KMS-11 (cell line): ENCODE results near the gene EML6.

Experiments used
- H2AFZ ChIP-seq: fragments of 200-600 bp; sonication (generic); 2 replicates; pipeline ENCODE4 v1.6.1; 2016; ENCODE audit warnings: antibody characterized with exemption, mixed run types, low read depth
- H3K27ac ChIP-seq: fragments of 200-600 bp; sonication (generic); 2 replicates; pipeline ENCODE4 v1.6.1; 2016; ENCODE audit warnings: mild to moderate bottlenecking, mixed run types
- H3K27me3 ChIP-seq: fragments of 200-600 bp; sonication (generic); 2 replicates; pipeline ENCODE4 v1.6.1; 2017; ENCODE audit warnings: mild to moderate bottlenecking, low read depth, mixed run types, moderate library complexity; ENCODE audit not compliant: insufficient read depth
- H3K36me3 ChIP-seq: fragments of 200-600 bp; sonication (generic); 2 replicates; pipeline ENCODE4 v1.6.1; 2017; ENCODE audit warnings: mild to moderate bottlenecking, mixed run types; ENCODE audit not compliant: insufficient read depth
- H3K4me1 ChIP-seq: fragments of 200-600 bp; sonication (generic); 2 replicates; pipeline ENCODE4 v1.6.1; 2016; ENCODE audit warnings: mild to moderate bottlenecking, low read depth, mixed run types; ENCODE audit not compliant: poor library complexity, severe bottlenecking
- H3K4me2 ChIP-seq: fragments of 200-600 bp; sonication (generic); 2 replicates; pipeline ENCODE4 v1.7.0; 2016; ENCODE audit warnings: mild to moderate bottlenecking, mixed run types
- H3K4me3 ChIP-seq: fragments of 200-600 bp; sonication (generic); IDR thresholded peaks from 2 replicates; pipeline ENCODE4 v1.6.1; 2017; ENCODE audit warnings: low read depth, low read length, mixed read lengths; ENCODE audit not compliant: insufficient read depth
- H3K79me2 ChIP-seq: fragments of 200-600 bp; sonication (generic); 2 replicates; pipeline ENCODE4 v1.6.1; 2016; ENCODE audit warnings: low read depth, mixed run types; ENCODE audit not compliant: insufficient read depth
- H3K9ac ChIP-seq: fragments of 200-600 bp; sonication (generic); 2 replicates; pipeline ENCODE4 v1.6.1; 2016; ENCODE audit warnings: mild to moderate bottlenecking, mixed run types
- H4K20me1 ChIP-seq: fragments of 200-600 bp; sonication (generic); 2 replicates; pipeline ENCODE4 v1.6.1; 2016; ENCODE audit warnings: mild to moderate bottlenecking, mixed run types; ENCODE audit not compliant: insufficient read depth
- CTCF ChIP-seq: fragments of 200-600 bp; sonication (generic); conservative IDR thresholded peaks from 2 replicates; pipeline ENCODE4 v1.6.1; 2017; ENCODE audit warnings: low read depth, mild to moderate bottlenecking, antibody characterized with exemption, low read length, moderate library complexity, mixed read lengths

Gene EML6

DNA sequence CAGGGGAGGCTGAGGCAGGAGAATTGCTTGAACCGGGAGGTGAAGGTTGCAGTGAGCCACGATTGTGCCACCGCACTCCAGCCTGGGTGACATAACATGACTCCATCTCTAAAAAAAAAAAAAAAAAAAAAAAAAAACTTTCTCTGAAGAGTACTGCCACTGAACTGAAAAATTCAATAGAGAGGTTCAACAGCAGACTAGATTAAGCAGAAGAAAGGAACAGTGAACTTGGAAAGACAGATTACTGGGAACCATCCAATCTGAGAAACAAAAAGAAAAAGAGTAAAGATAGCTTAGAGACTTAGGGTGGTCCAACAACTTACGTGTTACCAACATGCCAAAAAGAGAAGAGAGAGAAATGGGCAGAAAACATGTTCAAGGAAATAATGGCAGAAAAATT, 138.8 kb downstream of the EML6 start:
- Histone ChIP-seq H3K79me2 (no peaks in the 10 kb centered on the region), H3K4me1 (peaks cover 2% of the 10 kb centered on the region), H3K36me3 (no peaks in the 10 kb centered on the region), H4K20me1 (no peaks in the 10 kb centered on the region), H3K27me3 (no peaks in the 10 kb centered on the region), H2AFZ (no peak overlapping the region), H3K27ac (no peak overlapping the region), H3K4me2 (no peak overlapping the region), H3K4me3 (no peak overlapping the region), H3K9ac (no peak overlapping the region)
- no peak for TF ChIP-seq CTCF

DNA sequence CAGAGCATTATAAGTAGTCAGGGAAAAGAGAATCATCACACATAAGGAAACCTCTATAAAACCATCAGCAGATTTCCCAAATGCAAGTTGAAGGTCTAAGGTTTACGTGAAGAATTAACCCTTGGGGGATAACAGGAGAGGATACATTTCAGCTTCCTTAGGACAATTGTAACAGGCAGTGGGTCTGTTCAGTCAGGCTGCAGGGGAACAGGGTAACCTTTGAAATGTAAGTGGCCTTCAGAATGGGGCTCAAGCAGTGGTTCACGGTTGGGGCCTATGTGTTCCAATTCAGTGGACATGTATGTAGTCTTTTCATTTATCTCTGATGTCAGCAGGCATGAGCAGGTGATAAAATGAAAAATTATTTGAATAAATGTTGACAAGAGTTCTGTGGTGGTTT, 139.3 kb downstream of the EML6 start:
- Histone ChIP-seq H3K27me3 (no peaks in the 10 kb centered on the region), H3K36me3 (no peaks in the 10 kb centered on the region), H3K4me3 (no peak overlapping the region), H3K79me2 (no peaks in the 10 kb centered on the region), H3K4me1 (peaks cover 2% of the 10 kb centered on the region), H3K4me2 (no peak overlapping the region), H3K27ac (no peak overlapping the region), H4K20me1 (no peaks in the 10 kb centered on the region), H2AFZ (no peak overlapping the region), H3K9ac (no peak overlapping the region)
- TF ChIP-seq CTCF: no peak

DNA sequence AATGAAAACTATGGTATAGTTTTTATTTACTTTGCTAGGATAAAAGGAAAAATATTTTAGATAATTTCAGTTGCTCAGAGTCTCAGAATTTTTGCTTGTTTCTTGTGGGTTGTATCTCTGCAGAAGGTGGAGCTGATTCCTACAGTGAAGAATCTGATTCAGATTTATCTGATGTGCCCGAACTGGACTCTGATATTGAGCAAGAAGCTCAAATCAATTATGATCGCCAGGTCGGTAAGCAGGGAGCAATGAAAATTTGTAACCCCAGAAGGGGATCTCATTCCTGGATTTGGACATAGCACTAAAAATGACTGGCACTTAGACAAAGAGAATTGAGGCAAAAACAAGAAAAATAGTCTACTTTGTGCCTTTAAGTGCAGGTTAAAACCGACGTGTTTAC, 140.2 kb downstream of the EML6 start:
- no peak overlapping the region for H3K4me3 ChIP-seq
- no peak overlapping the region for H3K27ac ChIP-seq
- H3K4me2 ChIP-seq: no peak overlapping the region
- H3K27me3 ChIP-seq: no peaks in the 10 kb centered on the region
- no peaks in the 10 kb centered on the region for H4K20me1 ChIP-seq
- no peak overlapping the region for H2AFZ ChIP-seq
- no peak overlapping the region for H3K9ac ChIP-seq
- H3K79me2 ChIP-seq: no peaks in the 10 kb centered on the region
- peaks cover 2% of the 10 kb centered on the region for H3K4me1 ChIP-seq
- H3K36me3 ChIP-seq: no peaks in the 10 kb centered on the region
- no peak for TF ChIP-seq CTCF

GRCh38 chr2:54864096-54864495, 140.6 kb downstream of the EML6 start:
- H3K4me2 ChIP-seq: no peak overlapping the region
- H3K27ac ChIP-seq: no peak overlapping the region
- H3K9ac ChIP-seq: no peak overlapping the region
- no peaks in the 10 kb centered on the region for H3K79me2 ChIP-seq
- H3K4me3 ChIP-seq: no peak overlapping the region
- no peaks in the 10 kb centered on the region for H3K27me3 ChIP-seq
- peaks cover 2% of the 10 kb centered on the region for H3K4me1 ChIP-seq
- no peak for TF ChIP-seq CTCF
- H3K36me3 ChIP-seq: no peaks in the 10 kb centered on the region
- H4K20me1 ChIP-seq: no peaks in the 10 kb centered on the region
- no peak overlapping the region for H2AFZ ChIP-seq

DNA sequence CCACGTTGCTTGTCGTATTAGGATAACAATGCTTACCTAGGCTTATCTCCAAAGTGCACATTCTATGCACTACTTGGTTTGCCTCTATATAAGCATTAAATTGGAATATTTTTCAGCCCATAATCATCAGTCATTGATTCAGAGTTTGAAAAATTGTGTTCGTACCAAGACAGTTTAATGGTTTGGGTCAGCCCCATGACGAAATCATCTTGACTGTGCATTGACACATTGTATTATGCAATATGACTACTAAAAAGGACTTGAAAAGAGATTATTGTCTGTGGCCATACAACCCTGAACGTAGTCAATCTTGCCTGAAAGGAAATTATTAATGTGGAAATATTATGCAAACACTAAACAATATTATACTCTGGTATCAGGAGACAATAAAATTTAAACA, 141.3 kb downstream of the EML6 start:
- Histone ChIP-seq H2AFZ (no peak overlapping the region), H3K36me3 (no peaks in the 10 kb centered on the region), H3K4me3 (no peak overlapping the region), H4K20me1 (no peaks in the 10 kb centered on the region), H3K79me2 (no peaks in the 10 kb centered on the region), H3K4me2 (no peak overlapping the region), H3K9ac (no peak overlapping the region), H3K4me1 (peaks cover 2% of the 10 kb centered on the region), H3K27me3 (no peaks in the 10 kb centered on the region), H3K27ac (no peak overlapping the region)
- TF ChIP-seq CTCF: no peak
